ENCODE data around the gene CEP63. TPM values are rescaled to one million over a fixed set of nuclear protein-coding genes. Genes with fewer than 3 reads are reported as not detected.

The CEP63 gene
- total and polyA plus RNA-seq, 2 experiments from 2014 or later: 15.8 to 237 TPM

- Histone ChIP-seq H3K4me1 (ENCODE audit: insufficient read depth) (peaks cover under 1% of the 10 kb centered on the region), H3K27ac (no peak overlapping the region), H2AFZ (no peak overlapping the region), H3K9me2 (replicated peaks; ENCODE audit: insufficient read depth) (no peaks in the 10 kb centered on the region), H3K36me3 (replicated peaks; ENCODE audit: insufficient read depth, low read depth) (no peaks in the 10 kb centered on the region), H3K9me3 (ENCODE audit: low read depth) (no peaks in the 10 kb centered on the region), H3K4me3 (no peak overlapping the region), H3K79me2 (no peaks in the 10 kb centered on the region), H3K27me3 (no peaks in the 10 kb centered on the region), H4K20me1 (ENCODE audit: insufficient read depth, poor library complexity, severe bottlenecking) (no peaks in the 10 kb centered on the region), H3K4me2 (no peak overlapping the region)
- TF ChIP-seq CTCF (IDR thresholded peaks at IDR 0.05; ENCODE audit: poor library complexity): peak; percentile 6
- no peak for TF ChIP-seq EZH2 (IDR thresholded peaks at IDR 0.05; ENCODE audit: borderline replicate concordance)
- 58% methylated on average over 6 of the region's 6 CpGs for WGBS (ENCODE audit: low lambda C conversion rate, missing lambda C conversion rate)
- DNase-seq (ENCODE audit: low spot score): no peak
Measured at GRCh38 chr3:134453631-134454030, 32.2 kb upstream of the CEP63 start.

DNA sequence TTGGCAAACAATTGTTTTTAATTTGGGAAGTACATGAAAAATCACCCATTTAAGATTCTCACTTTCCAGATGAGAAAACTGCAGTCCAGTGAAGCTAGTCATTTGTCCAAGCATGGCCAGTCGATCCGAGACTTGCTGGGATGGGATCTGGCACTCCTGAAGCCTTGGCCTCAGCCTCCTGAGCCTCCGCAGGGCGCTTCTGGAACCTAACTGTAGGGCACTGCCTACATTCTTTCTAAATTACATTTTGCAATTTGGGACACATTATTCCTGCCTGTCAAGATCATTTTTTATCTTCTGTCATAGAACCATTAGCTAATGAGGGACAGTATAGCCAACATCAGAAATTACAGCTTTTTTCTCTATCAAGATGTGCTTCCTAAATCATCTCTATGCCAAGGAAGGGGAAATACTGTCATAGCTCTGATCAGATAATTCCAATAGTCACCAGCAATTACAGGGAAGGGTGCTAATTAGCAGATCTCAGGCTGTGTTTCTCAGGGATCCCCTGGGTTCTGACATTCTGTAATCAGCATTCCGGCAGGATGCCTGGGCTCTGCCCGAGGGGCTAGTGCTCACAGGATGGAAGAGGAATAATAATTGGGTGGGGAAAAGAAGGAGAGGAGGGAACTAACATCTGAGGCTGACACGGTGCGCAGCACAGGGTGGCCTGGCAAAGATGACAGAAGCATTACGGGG, 28.3 kb upstream of the CEP63 start:
- no peak for DNase-seq (ENCODE audit: low spot score)
- Histone ChIP-seq H2AFZ (no peak overlapping the region), H3K79me2 (no peaks in the 10 kb centered on the region), H3K9me3 (ENCODE audit: low read depth) (no peaks in the 10 kb centered on the region), H3K36me3 (replicated peaks; ENCODE audit: insufficient read depth, low read depth) (no peaks in the 10 kb centered on the region), H3K4me1 (ENCODE audit: insufficient read depth) (peaks cover 10% of the 10 kb centered on the region), H3K4me2 (no peak overlapping the region), H3K4me3 (no peak overlapping the region), H4K20me1 (ENCODE audit: insufficient read depth, poor library complexity, severe bottlenecking) (no peaks in the 10 kb centered on the region), H3K27ac (no peak overlapping the region), H3K27me3 (no peaks in the 10 kb centered on the region), H3K9me2 (replicated peaks; ENCODE audit: insufficient read depth) (no peaks in the 10 kb centered on the region)
- TF ChIP-seq CTCF (IDR thresholded peaks at IDR 0.05; ENCODE audit: poor library complexity) (no peak), EZH2 (IDR thresholded peaks at IDR 0.05; ENCODE audit: borderline replicate concordance) (no peak), EZH2phosphoT487 (IDR thresholded peaks at IDR 0.05; ENCODE audit: low read depth, severe bottlenecking, unreplicated experiment) (no peak)
- WGBS (ENCODE audit: low lambda C conversion rate, missing lambda C conversion rate): 79% methylated on average over 9 of the region's 9 CpGs

GRCh38 chr3:134458406-134458945, 27.4 kb upstream of the CEP63 start:
- H3K4me2 ChIP-seq: no peak overlapping the region
- TF ChIP-seq EZH2 (IDR thresholded peaks at IDR 0.05; ENCODE audit: borderline replicate concordance): no peak
- TF ChIP-seq CTCF (IDR thresholded peaks at IDR 0.05; ENCODE audit: poor library complexity): no peak
- no peak for TF ChIP-seq EZH2phosphoT487 (IDR thresholded peaks at IDR 0.05; ENCODE audit: low read depth, severe bottlenecking, unreplicated experiment)
- H3K27ac ChIP-seq: no peak overlapping the region
- H3K27me3 ChIP-seq: no peaks in the 10 kb centered on the region
- H3K9me3 ChIP-seq (ENCODE audit: low read depth): no peaks in the 10 kb centered on the region
- H3K79me2 ChIP-seq: no peaks in the 10 kb centered on the region
- H4K20me1 ChIP-seq (ENCODE audit: insufficient read depth, poor library complexity, severe bottlenecking): no peaks in the 10 kb centered on the region
- no peak overlapping the region for H3K4me3 ChIP-seq
- H2AFZ ChIP-seq: no peak overlapping the region
- no peak for DNase-seq (ENCODE audit: low spot score)
- peaks cover 18% of the 10 kb centered on the region for H3K4me1 ChIP-seq (ENCODE audit: insufficient read depth)
- no peaks in the 10 kb centered on the region for H3K36me3 ChIP-seq (replicated peaks; ENCODE audit: insufficient read depth, low read depth)
- no peaks in the 10 kb centered on the region for H3K9me2 ChIP-seq (replicated peaks; ENCODE audit: insufficient read depth)
- WGBS (ENCODE audit: low lambda C conversion rate, missing lambda C conversion rate): 72% methylated on average over 10 of the region's 10 CpGs

All from hepatocyte (in vitro differentiated cells).